Loucy (cell line): Measurements from ENCODE around the gene CSH2.
"Not testable (repeated sequence)": the region's sequence is repeated elsewhere in the genome, so short reads cannot be mapped to it uniquely, and the experiment has no call there.

Experiments used
- EZH2phosphoT487 ChIP-seq: fragments of 200-600 bp; IDR thresholded peaks from 2 replicates; pipeline ENCODE4 v1.6.1; 2018; ENCODE audit warnings: antibody characterized with exemption, mild to moderate bottlenecking, moderate library complexity, borderline replicate concordance
- TF ChIP-seq, protein P1 (sequence below): fragments of 200-600 bp; sonication (generic); conservative IDR thresholded peaks from 2 replicates; pipeline ENCODE4 v1.5.1; 2014; ENCODE audit warnings: mild to moderate bottlenecking, antibody characterized with exemption, low read length

GRCh38 chr17:63898899-63899798, 25.7 kb upstream of the CSH2 start:
- TF ChIP-seq, protein P1, sequence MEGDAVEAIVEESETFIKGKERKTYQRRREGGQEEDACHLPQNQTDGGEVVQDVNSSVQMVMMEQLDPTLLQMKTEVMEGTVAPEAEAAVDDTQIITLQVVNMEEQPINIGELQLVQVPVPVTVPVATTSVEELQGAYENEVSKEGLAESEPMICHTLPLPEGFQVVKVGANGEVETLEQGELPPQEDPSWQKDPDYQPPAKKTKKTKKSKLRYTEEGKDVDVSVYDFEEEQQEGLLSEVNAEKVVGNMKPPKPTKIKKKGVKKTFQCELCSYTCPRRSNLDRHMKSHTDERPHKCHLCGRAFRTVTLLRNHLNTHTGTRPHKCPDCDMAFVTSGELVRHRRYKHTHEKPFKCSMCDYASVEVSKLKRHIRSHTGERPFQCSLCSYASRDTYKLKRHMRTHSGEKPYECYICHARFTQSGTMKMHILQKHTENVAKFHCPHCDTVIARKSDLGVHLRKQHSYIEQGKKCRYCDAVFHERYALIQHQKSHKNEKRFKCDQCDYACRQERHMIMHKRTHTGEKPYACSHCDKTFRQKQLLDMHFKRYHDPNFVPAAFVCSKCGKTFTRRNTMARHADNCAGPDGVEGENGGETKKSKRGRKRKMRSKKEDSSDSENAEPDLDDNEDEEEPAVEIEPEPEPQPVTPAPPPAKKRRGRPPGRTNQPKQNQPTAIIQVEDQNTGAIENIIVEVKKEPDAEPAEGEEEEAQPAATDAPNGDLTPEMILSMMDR: not testable (repeated sequence)
- not testable (repeated sequence) for TF ChIP-seq EZH2phosphoT487
